ENCODE data around the gene CDKN1C. TPM values are rescaled to one million over a fixed set of nuclear protein-coding genes. Genes with fewer than 3 reads are reported as not detected.

The CDKN1C gene
- total RNA-seq, 4 donors from 2014 or later, result 4.1 to 54.6 (median 20.8) TPM

DNA sequence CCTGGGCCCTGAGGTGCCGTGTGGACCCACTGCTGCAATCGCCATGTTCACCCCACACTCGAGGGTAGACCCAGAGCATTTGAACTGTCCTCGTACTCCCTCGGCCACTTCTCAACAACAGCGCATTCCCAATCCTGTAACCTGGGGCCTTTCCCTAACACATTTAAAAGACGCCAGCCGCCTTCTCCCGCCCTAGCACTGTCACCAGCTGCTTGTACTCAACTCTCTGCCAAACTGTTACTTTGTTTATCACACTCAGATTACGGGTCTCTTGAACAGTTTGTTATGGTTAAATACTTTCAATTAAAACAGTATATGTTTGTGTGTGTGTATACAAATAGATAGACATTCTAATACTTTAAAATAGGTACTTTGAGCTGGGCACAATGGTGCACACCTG, 20.7 kb downstream of the CDKN1C start:
- TF ChIP-seq, protein P1, sequence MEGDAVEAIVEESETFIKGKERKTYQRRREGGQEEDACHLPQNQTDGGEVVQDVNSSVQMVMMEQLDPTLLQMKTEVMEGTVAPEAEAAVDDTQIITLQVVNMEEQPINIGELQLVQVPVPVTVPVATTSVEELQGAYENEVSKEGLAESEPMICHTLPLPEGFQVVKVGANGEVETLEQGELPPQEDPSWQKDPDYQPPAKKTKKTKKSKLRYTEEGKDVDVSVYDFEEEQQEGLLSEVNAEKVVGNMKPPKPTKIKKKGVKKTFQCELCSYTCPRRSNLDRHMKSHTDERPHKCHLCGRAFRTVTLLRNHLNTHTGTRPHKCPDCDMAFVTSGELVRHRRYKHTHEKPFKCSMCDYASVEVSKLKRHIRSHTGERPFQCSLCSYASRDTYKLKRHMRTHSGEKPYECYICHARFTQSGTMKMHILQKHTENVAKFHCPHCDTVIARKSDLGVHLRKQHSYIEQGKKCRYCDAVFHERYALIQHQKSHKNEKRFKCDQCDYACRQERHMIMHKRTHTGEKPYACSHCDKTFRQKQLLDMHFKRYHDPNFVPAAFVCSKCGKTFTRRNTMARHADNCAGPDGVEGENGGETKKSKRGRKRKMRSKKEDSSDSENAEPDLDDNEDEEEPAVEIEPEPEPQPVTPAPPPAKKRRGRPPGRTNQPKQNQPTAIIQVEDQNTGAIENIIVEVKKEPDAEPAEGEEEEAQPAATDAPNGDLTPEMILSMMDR (IDR thresholded peaks at IDR 0.05), result no peak
- no peak for TF ChIP-seq POLR2A (IDR thresholded peaks at IDR 0.05)
- Histone ChIP-seq H3K4me3 (no peak overlapping the region), H3K9me3 (no peaks in the 10 kb centered on the region), H3K27ac (no peak overlapping the region), H3K36me3 (no peaks in the 10 kb centered on the region), H3K4me1 (peaks cover 0 to 20% (median 10%) of the 10 kb centered on the region in 3 donors), H3K27me3 (peaks cover 4 to 83% (median 6%) of the 10 kb centered on the region in 4 donors)
- intact Hi-C loops (cut with DNase I), result no loop called here
- WGBS, 2 donors, result 74 to 87% methylated on average over 10 of the region's 10 CpGs
- no peak for DNase-seq

DNA sequence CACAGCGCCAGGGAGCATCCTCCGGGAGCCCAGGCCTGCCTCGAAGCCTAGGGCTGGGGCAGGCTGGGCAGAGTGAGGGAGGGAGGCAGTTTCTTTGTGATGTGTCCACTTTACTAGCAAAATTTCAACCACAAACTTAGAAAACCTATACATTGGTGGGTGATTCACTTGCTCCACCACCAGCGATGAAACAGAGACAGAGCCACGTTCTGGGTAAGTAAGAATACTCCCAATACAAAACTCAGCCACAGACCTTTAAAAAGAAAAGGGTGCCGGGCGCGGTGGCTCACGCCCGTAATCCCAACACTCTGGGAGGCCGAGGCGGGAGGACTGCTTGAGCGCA, 22.3 kb downstream of the CDKN1C start:
- peak overlapping the region in 2 of 4 donors; percentile 12 to 61 for H3K4me3 ChIP-seq
- H3K36me3 ChIP-seq, result no peaks in the 10 kb centered on the region
- intact Hi-C loops (cut with DNase I), result no loop called here
- no peaks in the 10 kb centered on the region for H3K9me3 ChIP-seq
- DNase-seq, result no peak
- H3K27ac ChIP-seq, result no peak overlapping the region
- 79 to 83% methylated on average over 10 of the region's 13 CpGs for WGBS, 2 donors
- peaks cover 0 to 12% (median 10%) of the 10 kb centered on the region in 3 donors for H3K4me1 ChIP-seq
- TF ChIP-seq, protein P1 (IDR thresholded peaks at IDR 0.05), result no peak
- no peak for TF ChIP-seq POLR2A (IDR thresholded peaks at IDR 0.05)
- H3K27me3 ChIP-seq, result peaks cover 0 to 67% (median 3%) of the 10 kb centered on the region in 4 donors

DNA sequence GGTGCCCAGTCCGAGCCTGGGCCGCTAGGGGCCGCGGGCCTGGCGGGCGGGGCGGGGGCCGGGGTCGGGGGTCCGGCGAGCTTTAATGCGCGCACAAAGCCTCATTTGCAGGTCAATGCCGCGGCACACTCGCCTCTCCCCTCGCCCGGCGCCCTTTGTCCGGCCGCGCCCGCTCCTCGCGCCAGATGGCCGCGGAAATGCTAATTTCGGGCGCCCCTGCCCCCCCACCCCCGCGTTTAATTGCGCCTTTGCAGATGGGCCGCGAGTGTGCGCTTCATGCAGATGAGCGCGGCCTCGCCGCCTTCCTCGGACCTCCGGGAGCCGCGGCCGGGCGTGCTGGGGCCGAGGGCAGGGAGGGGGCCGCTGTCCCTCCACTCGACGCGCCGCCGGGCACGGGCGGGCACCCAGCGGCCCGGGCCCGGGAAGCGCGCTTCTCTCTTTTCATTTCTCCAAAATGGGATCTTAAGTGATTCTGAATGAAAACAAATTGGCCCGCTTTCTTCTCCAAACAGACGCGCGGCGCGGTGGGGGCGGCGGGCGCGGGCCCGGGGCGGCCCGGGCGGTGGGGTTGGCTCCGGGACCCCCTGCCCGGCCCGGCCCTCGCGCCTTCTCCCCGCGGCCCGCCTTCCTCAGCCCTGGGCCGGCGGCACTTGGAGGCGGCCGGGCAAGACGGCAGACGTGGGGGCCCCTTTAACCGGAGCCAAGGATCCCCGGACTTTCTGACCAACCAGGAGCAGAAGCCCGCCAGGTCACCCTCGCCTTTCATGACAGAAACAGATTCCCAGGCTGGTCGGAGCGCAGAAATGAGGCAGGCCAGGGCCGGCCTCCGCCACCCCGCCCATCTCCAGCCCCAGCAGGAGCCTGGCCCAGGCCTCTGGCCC, 22.9 kb downstream of the CDKN1C start:
- intact Hi-C loops (cut with DNase I), result no loop called here
- whole genome bisulfite sequencing, 2 donors, result 3 to 20% methylated on average over 1 to 13 of the region's 96 CpGs
- H3K36me3 ChIP-seq, result no peaks in the 10 kb centered on the region
- peaks cover 0 to 61% (median 3%) of the 10 kb centered on the region in 4 donors for H3K27me3 ChIP-seq
- H3K4me1 ChIP-seq, result peaks cover 0 to 12% (median 10%) of the 10 kb centered on the region in 3 donors
- peak overlapping the region in 3 of 4 donors; percentile 12 to 61 (median 38) for H3K4me3 ChIP-seq
- no peaks in the 10 kb centered on the region for H3K9me3 ChIP-seq
- no peak for DNase-seq
- no peak overlapping the region for H3K27ac ChIP-seq
- TF ChIP-seq, protein P1 (IDR thresholded peaks at IDR 0.05), result no peak
- TF ChIP-seq POLR2A (IDR thresholded peaks at IDR 0.05), result no peak

DNA sequence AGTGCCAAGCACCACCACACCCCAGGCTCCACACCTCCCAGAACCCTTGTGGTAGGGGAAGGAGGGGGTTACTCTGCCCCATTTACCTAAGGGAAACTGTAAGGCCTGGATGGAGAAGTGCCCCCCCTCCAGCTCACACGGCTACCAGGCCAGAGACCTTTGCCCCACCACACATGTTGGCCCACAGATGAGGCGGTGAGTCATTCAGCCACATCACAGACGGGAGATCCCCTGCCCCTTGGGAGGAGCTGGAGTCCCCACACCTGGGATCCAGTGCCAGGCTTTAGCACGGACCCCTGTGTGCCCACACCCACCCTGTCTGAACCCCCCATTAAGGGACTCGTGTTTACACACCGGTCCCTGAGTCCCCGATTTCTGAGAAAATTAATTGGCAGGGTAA, 24.9 kb downstream of the CDKN1C start:
- Histone ChIP-seq H3K9me3 (no peaks in the 10 kb centered on the region), H3K4me1 (peaks cover 0 to 12% (median 10%) of the 10 kb centered on the region in 3 donors), H3K27ac (no peak overlapping the region), H3K36me3 (no peaks in the 10 kb centered on the region), H3K4me3 (no peak overlapping the region), H3K27me3 (peaks cover 0 to 50% (median 3%) of the 10 kb centered on the region in 4 donors)
- TF ChIP-seq, protein P1 (IDR thresholded peaks at IDR 0.05), result no peak
- TF ChIP-seq POLR2A (IDR thresholded peaks at IDR 0.05), result no peak
- DNase-seq, result no peak
- intact Hi-C loops (cut with DNase I), result no loop called here
- 37 to 38% methylated on average over 4 to 6 of the region's 7 CpGs for WGBS, 2 donors

DNA sequence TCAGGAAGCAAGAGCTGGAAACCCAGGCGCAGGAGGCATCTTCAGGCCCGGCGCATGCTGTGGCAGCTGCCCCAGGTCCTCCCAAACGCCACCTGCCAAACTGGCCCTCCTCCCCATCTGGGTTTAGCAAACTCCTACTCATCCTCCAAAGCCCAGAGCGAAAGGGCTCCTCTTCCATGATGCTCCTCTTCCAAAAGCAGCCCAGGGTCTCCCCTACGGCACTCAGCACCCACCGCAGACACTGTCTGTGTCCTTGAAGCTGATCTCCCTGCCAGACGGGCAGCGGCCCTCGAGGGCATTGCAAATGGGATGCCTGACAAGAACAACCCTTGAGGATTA, 25.9 kb downstream of the CDKN1C start:
- no peaks in the 10 kb centered on the region for H3K9me3 ChIP-seq
- 80% methylated on average over 1 to 4 of the region's 10 CpGs for WGBS, 2 donors
- DNase-seq, result no peak
- H3K27me3 ChIP-seq, result peaks cover 0 to 47% (median 3%) of the 10 kb centered on the region in 4 donors
- intact Hi-C loops (cut with DNase I), result no loop called here
- H3K4me1 ChIP-seq, result peaks cover 0 to 12% (median 10%) of the 10 kb centered on the region in 3 donors
- no peak overlapping the region for H3K4me3 ChIP-seq
- H3K27ac ChIP-seq, result no peak overlapping the region
- TF ChIP-seq, protein P1 (IDR thresholded peaks at IDR 0.05), result no peak
- no peak for TF ChIP-seq POLR2A (IDR thresholded peaks at IDR 0.05)
- no peaks in the 10 kb centered on the region for H3K36me3 ChIP-seq
